Measurements from ENCODE around the gene CYP2E1. TPM values are rescaled to one million over a fixed set of nuclear protein-coding genes. Genes with fewer than 3 reads are reported as not detected.
"Not testable (repeated sequence)": the region's sequence is repeated elsewhere in the genome, so short reads cannot be mapped to it uniquely, and the experiment has no call there.

The CYP2E1 gene
- total and polyA plus RNA-seq, 10 of the 15 experiments (the other 5 are each of a cell fraction or from before 2014, with no cell fraction given) = 0.09 to 1.9 (median 0.28) TPM; not detected in 3

GRCh38 chr10:133497363-133497762, 29.8 kb upstream of the CYP2E1 start:
- ATAC-seq; H3K9me3 ChIP-seq (replicated peaks; ENCODE audit: control insufficient read depth, insufficient read depth, low read length); H3K4me2 ChIP-seq (ENCODE audit: control insufficient read depth, insufficient read depth); BruUV-seq (replicated peaks); FAIRE-seq; H3K4me3 ChIP-seq; H3K9ac ChIP-seq (ENCODE audit: control insufficient read depth, insufficient read depth, low read length); H3K27me3 ChIP-seq (replicated peaks in 1 of 2; ENCODE audit: control insufficient read depth in 2 of 2, insufficient read depth in 2 of 2, low read length in 1 of 2); H3K79me2 ChIP-seq (ENCODE audit: control insufficient read depth, insufficient read depth, low read length); H4K20me1 ChIP-seq (ENCODE audit: control insufficient read depth, insufficient read depth); H3K27ac ChIP-seq (ENCODE audit: control insufficient read depth, insufficient read depth); H3K36me3 ChIP-seq (ENCODE audit: control insufficient read depth in 2 of 2, insufficient read depth in 2 of 2, low read length in 1 of 2); H2AFZ ChIP-seq (ENCODE audit: control insufficient read depth, low read depth, low read length); POLR2A ChIA-PET; H3K4me1 ChIP-seq (ENCODE audit: control insufficient read depth, insufficient read depth, low read length); DNase-seq (ENCODE audit: low read depth, low spot score): not testable (repeated sequence)
- ChIA-PET RAD21 (ENCODE audit: unreplicated experiment) (interaction anchor here (1.2 kb wide), 1 partner anchor 58 kb away, joined by 3 read pairs; no protein-coding TSS in a partner anchor), SMC1A (ENCODE audit: uncharacterized antibody, unreplicated experiment) (interaction anchor here (1.7 kb wide), 1 partner anchor 59 kb away, joined by 3 read pairs; no protein-coding TSS in a partner anchor), CTCF (interaction anchor here (1.2 to 2.1 kb wide), 4 partner anchors 8 to 190 kb away, joined by 3 to 6 read pairs (median 5); no protein-coding TSS in a partner anchor)
- intact Hi-C loops (cut with micrococcal nuclease; ENCODE audit: unreplicated experiment) (loop anchor here (1.0 kb wide), 2 partner anchors 58 to 168 kb away; no protein-coding TSS in a partner anchor), in situ Hi-C loops (cut with MboI) (loop anchor here (5.0 kb wide), 1 partner anchor 170 kb away; no protein-coding TSS in a partner anchor)
- 2% methylated on average over 6 of the region's 6 CpGs for WGBS (ENCODE audit: insufficient coverage, insufficient replicate concordance, low lambda C conversion rate, missing lambda C conversion rate)
- TF ChIP-seq RAD21 (IDR thresholded peaks at IDR 0.05; ENCODE audit: insufficient read depth, low read depth, low read length) (peak; percentile 38), CTCF (IDR thresholded peaks at IDR 0.05 in 2 of 3, conservative IDR thresholded peaks at IDR 0.05 in 1 of 3; ENCODE audit: control insufficient read depth in 2 of 3, extremely low read depth in 1 of 3, insufficient read depth in 1 of 3, low read depth in 3 of 3, low read length in 3 of 3) (peak; percentile 2 to 35 (median 21); a peak in 2 of 6 replicates)

- intact Hi-C loops (cut with micrococcal nuclease; ENCODE audit: unreplicated experiment); H3K4me1 ChIP-seq (ENCODE audit: control insufficient read depth, insufficient read depth, low read length); H2AFZ ChIP-seq (ENCODE audit: control insufficient read depth, low read depth, low read length); ATAC-seq; H3K4me2 ChIP-seq (ENCODE audit: control insufficient read depth, insufficient read depth); H3K4me3 ChIP-seq; DNase-seq (ENCODE audit: low read depth, low spot score); RAD21 ChIA-PET (ENCODE audit: unreplicated experiment); CTCF ChIA-PET; POLR2A ChIA-PET; H4K20me1 ChIP-seq (ENCODE audit: control insufficient read depth, insufficient read depth); H3K27me3 ChIP-seq (replicated peaks in 1 of 2; ENCODE audit: control insufficient read depth in 2 of 2, insufficient read depth in 2 of 2, low read length in 1 of 2); H3K36me3 ChIP-seq (ENCODE audit: control insufficient read depth in 2 of 2, insufficient read depth in 2 of 2, low read length in 1 of 2); H3K9me3 ChIP-seq (replicated peaks; ENCODE audit: control insufficient read depth, insufficient read depth, low read length); H3K27ac ChIP-seq (ENCODE audit: control insufficient read depth, insufficient read depth); BruUV-seq (replicated peaks); H3K9ac ChIP-seq (ENCODE audit: control insufficient read depth, insufficient read depth, low read length); FAIRE-seq; H3K79me2 ChIP-seq (ENCODE audit: control insufficient read depth, insufficient read depth, low read length): not testable (repeated sequence)
- SMC1A ChIA-PET (ENCODE audit: uncharacterized antibody, unreplicated experiment) = interaction anchor here (0.6 kb wide), 1 partner anchor 96 kb away, joined by 3 read pairs; no protein-coding TSS in a partner anchor
- WGBS (ENCODE audit: insufficient coverage, insufficient replicate concordance, low lambda C conversion rate, missing lambda C conversion rate) = 5% methylated on average over 1 of the region's 1 CpG
- in situ Hi-C loops (cut with MboI) = loop anchor here (5.0 kb wide), 1 partner anchor 172 kb away; no protein-coding TSS in a partner anchor
These were observed 28.0 kb upstream of the CYP2E1 start for GRCh38 chr10:133499176-133499575.

GRCh38 chr10:133500897-133501296, 26.3 kb upstream of the CYP2E1 start:
- RAD21 ChIA-PET (ENCODE audit: unreplicated experiment); H3K9me3 ChIP-seq (replicated peaks; ENCODE audit: control insufficient read depth, insufficient read depth, low read length); POLR2A ChIA-PET; H3K36me3 ChIP-seq (ENCODE audit: control insufficient read depth in 2 of 2, insufficient read depth in 2 of 2, low read length in 1 of 2); BruUV-seq (replicated peaks); H4K20me1 ChIP-seq (ENCODE audit: control insufficient read depth, insufficient read depth); intact Hi-C loops (cut with micrococcal nuclease; ENCODE audit: unreplicated experiment); H3K4me1 ChIP-seq (ENCODE audit: control insufficient read depth, insufficient read depth, low read length); H3K27ac ChIP-seq (ENCODE audit: control insufficient read depth, insufficient read depth); H3K4me3 ChIP-seq; H3K9ac ChIP-seq (ENCODE audit: control insufficient read depth, insufficient read depth, low read length); FAIRE-seq; DNase-seq (ENCODE audit: low read depth, low spot score); H2AFZ ChIP-seq (ENCODE audit: control insufficient read depth, low read depth, low read length); ATAC-seq; H3K27me3 ChIP-seq (replicated peaks in 1 of 2; ENCODE audit: control insufficient read depth in 2 of 2, insufficient read depth in 2 of 2, low read length in 1 of 2); H3K79me2 ChIP-seq (ENCODE audit: control insufficient read depth, insufficient read depth, low read length); H3K4me2 ChIP-seq (ENCODE audit: control insufficient read depth, insufficient read depth); in situ Hi-C loops (cut with MboI): not testable (repeated sequence)
- 34% methylated on average over 4 of the region's 4 CpGs for WGBS (ENCODE audit: insufficient coverage, insufficient replicate concordance, low lambda C conversion rate, missing lambda C conversion rate)
- ChIA-PET SMC1A (ENCODE audit: uncharacterized antibody, unreplicated experiment) (interaction anchor here (1.3 kb wide), 1 partner anchor 172 kb away, joined by 3 read pairs; no protein-coding TSS in a partner anchor), CTCF (interaction anchor here (1.0 kb wide), 1 partner anchor 64 kb away, joined by 4 read pairs; no protein-coding TSS in a partner anchor)

All from GM12878 (cell line).